ENCODE data around the gene ACTL7B.

DNA sequence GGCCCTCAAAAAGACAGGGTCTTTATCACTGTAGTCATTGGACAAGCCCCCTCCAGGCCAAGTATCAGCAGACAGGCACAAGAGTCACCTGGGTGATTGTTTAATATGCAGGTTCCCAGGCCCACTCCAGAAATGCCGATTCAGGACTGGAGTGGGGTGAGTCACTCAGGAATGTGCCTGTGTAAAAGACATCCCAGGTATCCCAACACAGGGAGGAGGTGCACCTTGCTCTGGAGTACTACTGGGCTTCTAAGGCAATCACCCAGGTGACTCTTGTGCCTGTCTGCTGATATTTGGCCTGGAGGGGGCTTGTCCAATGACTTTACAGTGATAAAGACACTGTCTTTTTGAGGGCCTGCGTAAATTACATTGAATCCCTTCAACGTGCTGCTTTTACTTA is 40.6 kb downstream of the ACTL7B start:
- TF ChIP-seq RFX5 (IDR thresholded peaks at IDR 0.05; ENCODE audit: borderline replicate concordance, low read depth, low read length) (no peak), CTCF (IDR thresholded peaks at IDR 0.05; ENCODE audit: control extremely low read depth in 1 of 3, insufficient read depth in 1 of 3, low read depth in 1 of 3, low read length in 3 of 3) (no peak), GABPA (IDR thresholded peaks at IDR 0.05; ENCODE audit: borderline replicate concordance, insufficient read depth, low read length) (no peak), MAX (IDR thresholded peaks at IDR 0.05) (no peak)
